ELR (cell line): ENCODE measurements around the gene TMEM14C.

Experiments
- DNase-seq: peaks from one replicate; pipeline ENCODE4 v3.0.0-alpha.2; 2015; ENCODE audit warnings: low read depth

The TMEM14C gene

GRCh38 chr6:10722820-10723566, at the start of gene TMEM14C:
TMEM14C (plus strand) TSS chr6:10723070; CDS start chr6:10724614, 1,544 bp downstream.
- peak; percentile 98 for DNase-seq

- DNase-seq = no peak
These were observed 46.5 kb upstream of the TMEM14C start for GRCh38 chr6:10676403-10676802.

DNA sequence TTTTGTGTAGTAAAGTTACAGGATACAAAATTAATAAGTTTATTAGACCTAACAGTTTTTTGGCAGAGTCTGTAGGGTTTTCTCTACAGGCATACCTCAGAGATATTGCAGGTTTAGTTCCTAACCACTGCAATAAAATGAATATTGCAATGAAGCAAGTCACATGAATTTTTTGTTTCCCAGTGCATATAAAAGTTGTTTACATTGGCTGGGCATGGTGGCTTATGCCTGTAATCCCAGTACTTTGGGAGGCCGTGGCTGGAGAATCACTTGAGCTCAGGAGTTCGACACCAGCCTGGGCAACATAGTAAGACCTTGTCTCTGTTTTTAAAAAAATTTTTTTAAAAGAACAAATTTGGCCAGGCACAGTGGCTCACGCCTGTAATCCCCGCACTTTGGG, 44.4 kb upstream of the TMEM14C start:
- no peak for DNase-seq

- no peak for DNase-seq
These were observed 41.1 kb upstream of the TMEM14C start for GRCh38 chr6:10681795-10682194.

DNA sequence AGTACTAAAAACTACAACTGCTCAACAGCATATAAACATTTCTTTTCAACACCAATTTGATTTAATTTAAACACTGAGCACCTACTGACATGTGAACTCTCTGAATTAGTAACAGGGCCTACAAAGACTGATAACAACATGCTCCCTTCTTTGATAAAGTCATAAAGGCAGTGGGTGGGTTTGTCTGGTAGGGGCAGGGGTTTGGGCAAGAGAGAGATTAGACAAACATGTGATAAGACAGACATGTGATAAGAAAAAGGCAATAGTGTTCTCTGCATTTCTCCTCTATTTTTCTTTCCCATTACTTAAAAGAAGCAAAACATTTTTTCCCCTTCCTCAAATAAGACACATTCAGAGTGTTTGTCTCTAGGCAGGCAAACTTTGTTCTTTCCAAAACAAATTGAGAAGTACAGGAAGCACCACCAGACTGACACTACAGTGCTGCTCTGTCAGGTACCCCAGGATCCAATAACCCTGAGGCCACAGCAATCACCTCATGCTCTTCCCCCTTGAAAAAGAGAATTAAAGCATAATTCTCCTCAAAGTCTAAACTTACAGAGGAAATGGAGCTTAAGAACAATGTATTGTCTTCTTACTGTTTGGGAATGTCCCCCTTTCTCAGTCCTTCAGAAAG, 40.4 kb upstream of the TMEM14C start:
- no peak for DNase-seq

DNA sequence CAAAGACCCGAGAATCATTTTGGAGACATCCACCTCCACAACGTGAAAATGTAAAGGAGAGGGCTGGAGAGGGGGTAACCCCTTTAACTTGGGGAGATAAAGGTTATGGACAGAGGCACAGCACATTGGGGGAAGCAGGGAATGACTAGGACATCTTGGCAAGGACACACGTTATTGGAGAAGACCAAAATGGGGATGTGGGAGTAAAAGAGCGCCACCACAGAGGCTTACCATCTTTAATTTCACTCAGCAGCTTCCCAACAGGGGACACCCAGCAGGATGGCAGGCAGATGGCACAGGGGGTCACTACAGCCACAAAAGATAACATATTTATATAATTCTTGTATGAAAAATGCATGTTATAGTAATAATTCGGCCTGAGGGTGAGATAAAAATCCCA, 38.3 kb upstream of the TMEM14C start:
- DNase-seq = no peak

DNA sequence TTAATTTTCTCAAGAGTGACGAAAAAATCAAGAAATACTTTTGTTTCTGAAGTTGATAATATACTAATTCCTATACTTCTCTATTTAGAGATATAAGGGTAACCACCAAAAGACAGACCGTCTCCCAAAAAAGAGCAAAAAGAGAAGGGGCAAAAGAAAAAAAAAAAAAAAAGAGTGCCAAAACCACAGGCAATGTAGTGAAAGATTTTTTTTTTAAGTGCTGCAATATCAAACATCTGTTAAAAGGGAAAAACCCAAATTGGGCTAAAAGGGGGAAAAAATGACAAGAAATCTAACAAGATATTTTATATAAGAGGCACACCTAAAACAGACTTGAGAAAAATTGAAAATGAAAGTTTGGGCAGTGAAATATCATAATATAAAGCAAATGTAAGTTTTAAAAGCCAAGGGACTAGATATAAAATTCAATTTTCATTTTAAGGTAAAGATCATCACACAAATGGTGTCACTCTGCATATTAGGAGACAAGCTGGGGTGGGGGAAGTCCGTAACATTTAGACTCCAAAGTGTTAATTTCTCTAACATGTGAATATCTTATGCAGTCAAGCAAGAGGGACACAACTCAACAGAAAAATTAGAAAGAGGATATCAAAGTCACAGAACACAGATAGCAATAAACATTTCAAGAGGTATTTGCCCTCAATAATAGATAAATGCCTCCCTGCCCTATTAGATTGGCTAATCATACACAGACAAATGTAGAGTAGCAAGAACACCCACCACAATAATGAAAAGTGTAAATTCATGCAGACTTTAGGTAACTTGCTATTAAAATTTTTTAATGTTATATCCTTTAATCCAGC, 37.6 kb upstream of the TMEM14C start:
- DNase-seq = no peak

GRCh38 chr6:10686901-10687300, 36.0 kb upstream of the TMEM14C start:
- no peak for DNase-seq

DNA sequence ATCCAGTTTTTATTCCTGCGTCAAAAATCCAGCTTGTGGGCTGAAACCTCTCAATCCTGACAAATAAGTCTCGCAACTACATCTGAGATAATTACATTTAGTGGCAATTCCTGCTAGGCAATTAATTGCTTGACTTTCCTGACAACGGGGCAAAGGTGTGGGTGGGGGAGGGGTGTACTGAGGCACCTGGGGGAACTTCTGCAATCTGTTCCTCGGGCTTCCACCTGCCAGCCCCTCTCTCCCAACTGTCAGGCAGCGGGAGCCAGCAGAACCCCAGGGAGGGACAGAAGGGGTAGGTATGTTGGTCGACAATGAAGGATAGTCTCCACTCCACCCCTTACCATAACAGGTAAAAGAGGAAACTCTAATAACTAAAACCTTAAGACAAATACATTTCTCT, 35.3 kb upstream of the TMEM14C start:
- no peak for DNase-seq

DNA sequence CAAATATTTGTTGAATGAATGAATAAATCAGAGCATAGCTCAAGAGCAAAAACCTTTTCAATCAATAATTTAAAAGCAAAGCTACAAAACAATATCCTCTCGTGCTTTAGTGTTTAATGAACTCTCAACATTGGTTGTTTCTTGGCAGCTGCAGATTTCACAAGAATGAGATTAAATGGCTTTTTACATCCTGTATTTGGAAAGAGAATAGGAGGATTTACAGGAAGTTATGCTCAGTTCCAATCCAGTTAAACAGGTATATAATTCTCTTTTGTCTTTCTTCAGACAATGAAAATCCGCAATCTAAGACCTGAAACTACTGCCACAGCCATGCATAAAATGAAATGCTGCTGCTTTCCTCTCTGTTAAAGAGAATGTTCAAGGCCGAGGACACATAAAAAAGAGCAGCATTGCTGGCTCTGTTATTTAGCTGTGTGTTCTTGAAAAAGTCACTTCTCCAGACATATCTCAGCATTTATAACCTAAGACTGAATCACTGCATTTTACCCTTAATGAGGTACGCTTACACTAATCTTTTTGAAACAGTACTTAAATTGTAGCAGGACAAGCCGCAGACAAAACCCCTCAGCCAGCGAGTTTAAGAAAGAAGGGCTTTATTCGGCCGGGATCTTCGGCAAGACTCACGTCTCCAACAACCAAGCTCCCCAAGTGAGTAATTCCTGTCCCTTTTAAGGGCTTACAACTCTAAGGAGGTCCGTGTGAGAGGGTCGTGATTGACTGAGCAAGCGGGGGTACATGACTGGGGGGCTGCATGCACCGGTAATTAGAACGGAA, 32.0 kb upstream of the TMEM14C start:
- no peak for DNase-seq

DNA sequence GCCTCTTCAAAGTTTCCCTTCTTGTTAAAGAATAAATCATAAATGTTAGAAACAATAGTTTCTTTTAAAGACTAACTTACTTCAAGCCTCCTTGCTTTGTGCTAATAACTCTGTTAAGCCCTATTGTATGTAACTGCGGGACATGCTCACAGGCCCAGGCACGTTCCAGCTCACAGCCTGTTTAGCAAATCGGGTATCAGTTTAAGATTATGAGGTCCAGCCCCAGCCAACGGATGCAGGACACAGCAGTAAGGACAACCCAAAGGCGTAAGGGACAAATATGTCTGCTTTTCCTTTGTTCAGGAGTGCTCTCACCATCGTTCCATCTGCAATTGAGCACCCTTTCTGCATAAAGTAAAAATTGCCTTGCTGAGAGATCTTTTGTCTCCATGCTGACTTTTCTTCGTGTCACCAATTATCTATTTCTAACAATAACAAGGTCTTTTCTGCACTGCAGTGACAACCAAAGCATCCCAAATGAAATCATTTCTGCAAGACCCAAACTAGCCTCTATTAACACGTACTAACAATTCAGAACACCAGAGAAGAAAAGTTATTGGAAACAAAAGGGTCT, 29.8 kb upstream of the TMEM14C start:
- no peak for DNase-seq

DNA sequence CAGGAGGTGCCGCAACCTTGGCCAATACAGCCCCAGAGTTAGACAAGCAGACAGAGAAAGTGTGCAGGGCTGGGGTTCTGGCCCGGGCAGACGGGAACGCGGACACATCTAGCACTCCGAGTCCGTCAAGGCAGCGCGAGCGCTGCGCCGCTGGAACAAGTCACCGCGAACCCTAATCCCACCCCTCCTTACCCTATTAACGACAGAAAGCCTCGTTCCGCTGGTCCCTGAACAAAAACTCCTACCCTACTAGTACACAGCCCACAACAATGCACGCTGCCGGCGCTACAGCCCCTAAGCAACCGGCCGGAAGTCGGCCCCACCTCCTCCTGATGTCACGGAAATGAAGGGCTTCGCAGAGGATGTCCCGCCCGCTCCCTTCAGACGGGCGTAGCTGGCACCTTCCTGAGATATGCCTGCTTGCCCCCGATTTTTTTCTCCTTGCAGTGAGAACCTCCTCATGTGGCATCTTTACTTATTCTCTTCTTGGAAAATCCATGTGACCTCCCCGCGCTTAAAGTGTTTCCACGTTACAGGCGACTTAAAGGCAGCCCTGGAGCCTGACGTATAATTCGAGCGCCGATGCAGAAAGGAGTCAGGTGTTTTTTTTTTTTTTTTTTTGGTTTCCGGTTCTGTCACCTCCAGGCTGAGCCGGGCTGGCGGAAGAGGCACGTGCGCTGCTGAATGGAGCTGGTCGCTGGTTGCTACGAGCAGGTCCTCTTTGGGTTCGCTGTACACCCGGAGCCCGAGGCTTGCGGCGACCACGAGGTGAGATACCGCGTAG, 28.4 kb upstream of the TMEM14C start, which contains the start of the genes C6orf52 and PAK1IP1:
TSS of gene C6orf52 (minus strand) at position 315 of the 784 bp plus-strand sequence. CDS start 7,066 bp downstream, outside the sequence.
TSS of gene PAK1IP1 (plus strand) at position 671 of the 784 bp plus-strand sequence. CDS start at position 685, 14 bp downstream.
- peak; percentile 97 for DNase-seq

DNA sequence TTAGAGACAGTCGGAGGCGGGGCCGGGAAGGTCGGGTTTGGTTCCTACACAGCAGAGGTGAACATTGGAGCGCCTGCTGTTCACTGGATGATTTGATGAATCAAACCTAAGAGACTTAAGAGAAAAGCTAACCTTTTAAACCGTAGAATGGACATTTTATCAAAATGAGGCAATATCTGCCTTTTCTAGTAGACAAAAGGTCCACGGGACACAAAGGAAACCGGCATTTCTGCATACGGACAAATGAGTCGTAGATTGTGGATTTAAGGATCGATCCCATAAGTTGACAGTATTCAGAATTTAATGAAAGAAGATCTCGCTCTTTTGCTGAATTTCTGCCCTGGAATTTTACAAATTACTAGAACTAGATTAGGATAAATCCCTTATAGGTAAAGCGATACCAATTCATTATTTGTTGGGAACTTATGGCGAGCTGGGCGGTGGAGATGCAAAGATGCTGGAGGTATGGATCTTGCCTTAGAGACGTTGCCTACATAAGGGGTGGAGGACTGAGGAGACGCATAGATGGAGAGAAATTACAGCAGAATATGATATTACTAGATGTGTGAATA, 27.7 kb upstream of the TMEM14C start:
- DNase-seq = no peak

DNA sequence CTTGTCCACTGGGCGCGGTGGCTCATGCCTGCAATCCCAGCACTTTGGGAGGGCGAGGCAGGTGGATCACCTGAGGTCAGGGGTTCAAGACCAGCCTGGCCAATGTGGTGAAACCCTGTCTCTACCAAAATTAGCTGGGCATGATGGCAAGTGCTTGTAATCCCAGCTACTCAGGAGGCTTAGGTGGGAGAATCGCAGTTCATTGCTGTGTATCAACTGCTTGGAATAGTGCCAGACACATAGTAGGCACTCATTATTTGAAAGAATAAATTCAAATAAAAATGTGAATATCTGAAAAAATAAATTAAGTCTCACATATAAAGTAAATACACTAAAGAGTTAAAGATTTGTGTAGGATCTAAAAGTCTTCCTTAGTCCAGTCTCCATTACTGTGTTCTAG, 26.2 kb upstream of the TMEM14C start:
- no peak for DNase-seq

DNA sequence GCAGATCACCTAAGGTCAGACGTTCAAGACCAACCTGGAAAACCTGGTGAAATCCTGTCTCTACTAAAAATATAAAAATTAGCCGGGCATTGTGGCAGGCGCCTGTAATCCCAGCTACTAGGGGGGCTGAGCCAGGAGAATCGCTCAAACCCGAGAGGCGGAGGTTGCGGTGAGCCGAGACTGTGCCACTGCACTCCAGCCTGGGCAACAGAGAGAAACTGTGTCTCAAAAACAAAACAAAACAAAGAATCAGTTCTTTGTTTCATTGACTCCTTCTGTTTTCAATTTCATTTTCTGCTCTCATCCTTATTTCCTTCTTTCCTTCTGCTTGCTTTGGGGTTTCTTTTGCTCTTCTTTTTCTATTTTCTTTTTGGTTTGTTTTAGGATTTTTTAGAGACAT, 8.9 kb upstream of the TMEM14C start:
- DNase-seq = no peak

- DNase-seq = peak; percentile 24
These were observed 3.4 kb upstream of the TMEM14C start for GRCh38 chr6:10719296-10719963.

DNA sequence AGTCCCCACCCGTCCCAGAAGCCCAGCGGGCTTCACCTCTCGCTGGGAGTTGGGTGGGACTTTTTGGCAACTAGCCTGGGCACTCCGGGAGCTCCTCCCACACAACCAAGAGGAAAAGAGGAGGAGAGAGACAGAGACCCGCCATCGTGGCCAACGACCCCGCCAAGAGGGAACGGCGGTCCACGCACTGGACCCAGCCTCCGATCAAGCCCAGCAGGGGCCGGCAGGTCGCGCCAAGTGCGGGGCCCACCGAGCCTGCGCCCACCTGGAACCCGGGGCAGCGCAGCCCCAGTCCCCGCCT, 3.0 kb upstream of the TMEM14C start:
- DNase-seq = peak; percentile 15

DNA sequence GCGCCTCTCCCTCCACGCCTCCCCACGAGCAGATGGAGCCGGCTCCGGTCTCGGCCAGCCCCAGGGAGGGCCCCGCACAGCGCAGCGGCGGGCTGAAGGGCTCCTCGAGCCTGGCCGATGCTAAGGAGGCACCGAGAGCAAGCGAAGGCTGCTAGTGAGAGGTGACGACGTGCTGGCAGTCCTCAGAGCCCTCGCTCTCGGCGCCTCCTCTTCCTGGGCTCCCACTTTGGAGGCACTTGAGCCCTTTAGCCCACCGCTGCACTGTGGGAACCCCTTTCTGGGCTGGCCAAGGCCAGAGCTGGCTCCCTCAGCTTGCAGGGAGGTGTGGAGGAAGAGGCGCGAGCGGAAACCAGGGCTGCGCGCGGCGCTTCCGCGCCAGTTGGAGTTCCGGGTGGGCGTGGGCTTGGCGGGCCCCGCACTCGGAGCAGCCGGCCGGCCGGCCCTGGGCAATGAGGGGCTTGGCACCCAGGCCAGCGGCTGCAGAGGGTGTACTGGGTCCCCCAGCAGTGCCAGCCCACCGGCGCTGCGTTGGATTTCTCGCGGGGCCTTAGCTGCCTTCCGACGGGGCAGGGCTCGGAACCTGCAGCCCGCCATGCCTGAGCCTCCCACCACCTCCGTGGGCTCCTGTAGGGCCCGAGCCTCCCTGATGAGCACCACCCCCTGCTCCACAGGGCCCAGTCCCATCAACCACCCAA, 2.5 kb upstream of the TMEM14C start:
- DNase-seq = peak; percentile 42
